ENCODE data around the gene SESN3.

SESN3 gene

GRCh38 chr11:95245038-95245437 is 14.0 kb upstream of the SESN3 start:
- ATAC-seq (replicated peaks; ENCODE audit: extremely low read depth, poor library complexity, severe bottlenecking) (no peak), DNase-seq (ENCODE audit: low spot score in 2 of 2) (no peak)
- H3K27me3 Mint-ChIP-seq = peaks cover 43% of the 10 kb centered on the region
- no peaks in the 10 kb centered on the region for H3K9me3 Mint-ChIP-seq
- no peak overlapping the region for H3K27ac Mint-ChIP-seq (ENCODE audit: low read depth)
- H3K4me3 Mint-ChIP-seq = no peak overlapping the region
- H3K4me1 Mint-ChIP-seq = no peaks in the 10 kb centered on the region
- no peaks in the 10 kb centered on the region for H3K36me3 Mint-ChIP-seq (ENCODE audit: insufficient read depth)

- ATAC-seq (replicated peaks; ENCODE audit: extremely low read depth, poor library complexity, severe bottlenecking) = no peak
- DNase-seq (ENCODE audit: low spot score in 2 of 2) = no peak
- H3K4me1 Mint-ChIP-seq = no peaks in the 10 kb centered on the region
- no peak overlapping the region for H3K27ac Mint-ChIP-seq (ENCODE audit: low read depth)
- H3K9me3 Mint-ChIP-seq = no peaks in the 10 kb centered on the region
- no peaks in the 10 kb centered on the region for H3K36me3 Mint-ChIP-seq (ENCODE audit: insufficient read depth)
- no peak overlapping the region for H3K4me3 Mint-ChIP-seq
- peaks cover 42% of the 10 kb centered on the region for H3K27me3 Mint-ChIP-seq
These were observed 12.7 kb upstream of the SESN3 start for GRCh38 chr11:95243673-95244072.

- no peaks in the 10 kb centered on the region for H3K4me1 Mint-ChIP-seq
- H3K4me3 Mint-ChIP-seq = no peak overlapping the region
- H3K9me3 Mint-ChIP-seq = no peaks in the 10 kb centered on the region
- H3K27ac Mint-ChIP-seq (ENCODE audit: low read depth) = no peak overlapping the region
- peaks cover 45% of the 10 kb centered on the region for H3K27me3 Mint-ChIP-seq
- H3K36me3 Mint-ChIP-seq (ENCODE audit: insufficient read depth) = no peaks in the 10 kb centered on the region
- ATAC-seq (replicated peaks; ENCODE audit: extremely low read depth, poor library complexity, severe bottlenecking) (no peak), DNase-seq (ENCODE audit: low spot score in 2 of 2) (no peak)
These were observed 12.0 kb upstream of the SESN3 start for GRCh38 chr11:95242845-95243605.

GRCh38 chr11:95242091-95242844 is 11.3 kb upstream of the SESN3 start:
- Mint-ChIP-seq H3K9me3 (no peaks in the 10 kb centered on the region), H3K4me3 (no peak overlapping the region), H3K27me3 (peaks cover 45% of the 10 kb centered on the region), H3K36me3 (ENCODE audit: insufficient read depth) (no peaks in the 10 kb centered on the region), H3K27ac (ENCODE audit: low read depth) (no peak overlapping the region), H3K4me1 (no peaks in the 10 kb centered on the region)
- DNase-seq (ENCODE audit: low spot score in 2 of 2) (no peak), ATAC-seq (replicated peaks; ENCODE audit: extremely low read depth, poor library complexity, severe bottlenecking) (no peak)

GRCh38 chr11:95241681-95242081 is 10.7 kb upstream of the SESN3 start:
- ATAC-seq (replicated peaks; ENCODE audit: extremely low read depth, poor library complexity, severe bottlenecking) = no peak
- no peak overlapping the region for H3K27ac Mint-ChIP-seq (ENCODE audit: low read depth)
- no peak for DNase-seq (ENCODE audit: low spot score in 2 of 2)
- peaks cover 45% of the 10 kb centered on the region for H3K27me3 Mint-ChIP-seq
- H3K4me1 Mint-ChIP-seq = no peaks in the 10 kb centered on the region
- H3K36me3 Mint-ChIP-seq (ENCODE audit: insufficient read depth) = no peaks in the 10 kb centered on the region
- H3K9me3 Mint-ChIP-seq = no peaks in the 10 kb centered on the region
- H3K4me3 Mint-ChIP-seq = no peak overlapping the region

- no peak overlapping the region for H3K27ac Mint-ChIP-seq (ENCODE audit: low read depth)
- H3K36me3 Mint-ChIP-seq (ENCODE audit: insufficient read depth) = no peaks in the 10 kb centered on the region
These were observed 9.1 kb upstream of the SESN3 start for GRCh38 chr11:95239871-95240649.

GRCh38 chr11:95232666-95233065 is 1.7 kb upstream of the SESN3 start:
- no peak overlapping the region for H3K4me3 Mint-ChIP-seq
- H3K27ac Mint-ChIP-seq (ENCODE audit: low read depth) = no peak overlapping the region
- ATAC-seq (replicated peaks; ENCODE audit: extremely low read depth, poor library complexity, severe bottlenecking) = no peak
- H3K9me3 Mint-ChIP-seq = no peaks in the 10 kb centered on the region
- no peaks in the 10 kb centered on the region for H3K27me3 Mint-ChIP-seq
- no peak for DNase-seq (ENCODE audit: low spot score in 2 of 2)
- peaks cover 14% of the 10 kb centered on the region for H3K4me1 Mint-ChIP-seq
- peaks cover 7% of the 10 kb centered on the region for H3K36me3 Mint-ChIP-seq (ENCODE audit: insufficient read depth)

More at GRCh38 chr11:95239871-95240649, 9.1 kb upstream of the SESN3 start:
- Mint-ChIP-seq H3K27me3 (peaks cover 45% of the 10 kb centered on the region), H3K4me1 (no peaks in the 10 kb centered on the region), H3K4me3 (no peak overlapping the region), H3K9me3 (no peaks in the 10 kb centered on the region)
- DNase-seq (ENCODE audit: low spot score in 2 of 2) (no peak), ATAC-seq (replicated peaks; ENCODE audit: extremely low read depth, poor library complexity, severe bottlenecking) (no peak)

GRCh38 chr11:95231881-95232605 is 1.0 kb upstream of the SESN3 start:
- Mint-ChIP-seq H3K4me1 (peaks cover 14% of the 10 kb centered on the region), H3K9me3 (no peaks in the 10 kb centered on the region), H3K36me3 (ENCODE audit: insufficient read depth) (peaks cover 7% of the 10 kb centered on the region), H3K27me3 (no peaks in the 10 kb centered on the region), H3K4me3 (no peak overlapping the region), H3K27ac (ENCODE audit: low read depth) (no peak overlapping the region)
- DNase-seq (ENCODE audit: low spot score in 2 of 2) = peak; percentile 35 to 40
- peak; percentile 0 for ATAC-seq (replicated peaks; ENCODE audit: extremely low read depth, poor library complexity, severe bottlenecking)

- Mint-ChIP-seq H3K9me3 (no peaks in the 10 kb centered on the region), H3K4me1 (peaks cover 20% of the 10 kb centered on the region), H3K27ac (ENCODE audit: low read depth) (no peak overlapping the region), H3K36me3 (ENCODE audit: insufficient read depth) (peaks cover 7% of the 10 kb centered on the region), H3K27me3 (no peaks in the 10 kb centered on the region), H3K4me3 (no peak overlapping the region)
- no peak for ATAC-seq (replicated peaks; ENCODE audit: extremely low read depth, poor library complexity, severe bottlenecking)
- DNase-seq (ENCODE audit: low spot score in 2 of 2) = no peak
These were observed 234 bp downstream of the SESN3 start for GRCh38 chr11:95230810-95231126.

GRCh38 chr11:95229993-95230809 is 801 bp downstream of the SESN3 start:
- ATAC-seq (replicated peaks; ENCODE audit: extremely low read depth, poor library complexity, severe bottlenecking) = peak; percentile 1
- Mint-ChIP-seq H3K27me3 (no peaks in the 10 kb centered on the region), H3K36me3 (ENCODE audit: insufficient read depth) (peaks cover 7% of the 10 kb centered on the region), H3K9me3 (no peaks in the 10 kb centered on the region), H3K27ac (ENCODE audit: low read depth) (peak overlapping the region; percentile 89), H3K4me3 (no peak overlapping the region), H3K4me1 (peaks cover 22% of the 10 kb centered on the region)
- DNase-seq (ENCODE audit: low spot score in 2 of 2) = no peak

- no peak overlapping the region for H3K4me3 Mint-ChIP-seq
These were observed 1.6 kb downstream of the SESN3 start for GRCh38 chr11:95229199-95229992.

More at GRCh38 chr11:95229199-95229992, 1.6 kb downstream of the SESN3 start:
- no peaks in the 10 kb centered on the region for H3K27me3 Mint-ChIP-seq
- H3K9me3 Mint-ChIP-seq = no peaks in the 10 kb centered on the region
- no peak for DNase-seq (ENCODE audit: low spot score in 2 of 2)
- H3K27ac Mint-ChIP-seq (ENCODE audit: low read depth) = peak overlapping the region; percentile 89
- no peak for ATAC-seq (replicated peaks; ENCODE audit: extremely low read depth, poor library complexity, severe bottlenecking)
- H3K4me1 Mint-ChIP-seq = peaks cover 22% of the 10 kb centered on the region
- H3K36me3 Mint-ChIP-seq (ENCODE audit: insufficient read depth) = peaks cover 7% of the 10 kb centered on the region
